ENCODE results near the gene RB1.
"Not testable (repeated sequence)": the region's sequence is repeated elsewhere in the genome, so short reads cannot be mapped to it uniquely, and the experiment has no call there.

GRCh38 chr13:48451196-48451595 is 147.6 kb downstream of the RB1 start:
- TF ChIP-seq CTCF, EP300 (IDR thresholded peaks at IDR 0.05): not testable (repeated sequence)
